Upper lobe of right lung (tissue), 1 donor: ENCODE data around the gene DNAAF8. TPM values are rescaled to one million over a fixed set of nuclear protein-coding genes. Genes with fewer than 3 reads are reported as not detected.

Source experiments
- ATAC-seq: fragments of 200-7000 bp; cut with Tn5 transposase; one replicate; pipeline ENCODE4 v1.9.1; 2020; ENCODE audit warnings: mild to moderate bottlenecking, moderate library complexity
- DNase-seq: peaks from one replicate; pipeline ENCODE4 v3.0.0-alpha.2; 2020
- H3K27ac ChIP-seq: fragments of 200-600 bp; one replicate; pipeline ENCODE4 v1.8.0; 2022
- H3K27me3 ChIP-seq: fragments of 200-600 bp; one replicate; pipeline ENCODE4 v1.8.0; 2022; ENCODE audit warnings: mild to moderate bottlenecking
- H3K36me3 ChIP-seq: fragments of 200-600 bp; one replicate; pipeline ENCODE4 v1.8.0; 2022
- H3K4me1 ChIP-seq: fragments of 200-600 bp; one replicate; pipeline ENCODE4 v1.8.0; 2022
- H3K4me3 ChIP-seq: fragments of 200-600 bp; one replicate; pipeline ENCODE4 v1.8.0; 2022; ENCODE audit warnings: mild to moderate bottlenecking
- H3K9me3 ChIP-seq: fragments of 200-600 bp; one replicate; pipeline ENCODE4 v1.8.0; 2022
- intact Hi-C: fragments of 100-400 bp; cut with DNase I; formaldehyde crosslinking; loops from one replicate; pipeline ENCODE4 v1.11.0; 2022
- total RNA-seq: library from RNA; stranded (reverse); fragmentation: NEBNext Ultra II Directional; extraction: Animal tissue kit (Norgen Biotek cat#: 25700); gene quantifications from one replicate; pipeline ENCODE4 v1.2.1, GENCODE V29; 2021
- TF ChIP-seq, protein P1 (sequence below): fragments of 200-600 bp; IDR thresholded peaks from one replicate; pipeline ENCODE4 v1.8.0; 2022; ENCODE audit warnings: antibody characterized with exemption
- donor health status: DM: no; HTN: yes; CAD: no; lungs with severe emphysema.

DNAAF8 gene
- total RNA-seq, 1 donor from 2014 or later: 0.58 TPM

- no peak for ATAC-seq
- H3K36me3 ChIP-seq: peaks cover 20% of the 10 kb centered on the region
- no peak for DNase-seq
- H3K27me3 ChIP-seq: no peaks in the 10 kb centered on the region
- no peaks in the 10 kb centered on the region for H3K9me3 ChIP-seq
- H3K4me3 ChIP-seq: no peak overlapping the region
- intact Hi-C loops: no loop called here
- no peaks in the 10 kb centered on the region for H3K4me1 ChIP-seq
- TF ChIP-seq, protein P1, sequence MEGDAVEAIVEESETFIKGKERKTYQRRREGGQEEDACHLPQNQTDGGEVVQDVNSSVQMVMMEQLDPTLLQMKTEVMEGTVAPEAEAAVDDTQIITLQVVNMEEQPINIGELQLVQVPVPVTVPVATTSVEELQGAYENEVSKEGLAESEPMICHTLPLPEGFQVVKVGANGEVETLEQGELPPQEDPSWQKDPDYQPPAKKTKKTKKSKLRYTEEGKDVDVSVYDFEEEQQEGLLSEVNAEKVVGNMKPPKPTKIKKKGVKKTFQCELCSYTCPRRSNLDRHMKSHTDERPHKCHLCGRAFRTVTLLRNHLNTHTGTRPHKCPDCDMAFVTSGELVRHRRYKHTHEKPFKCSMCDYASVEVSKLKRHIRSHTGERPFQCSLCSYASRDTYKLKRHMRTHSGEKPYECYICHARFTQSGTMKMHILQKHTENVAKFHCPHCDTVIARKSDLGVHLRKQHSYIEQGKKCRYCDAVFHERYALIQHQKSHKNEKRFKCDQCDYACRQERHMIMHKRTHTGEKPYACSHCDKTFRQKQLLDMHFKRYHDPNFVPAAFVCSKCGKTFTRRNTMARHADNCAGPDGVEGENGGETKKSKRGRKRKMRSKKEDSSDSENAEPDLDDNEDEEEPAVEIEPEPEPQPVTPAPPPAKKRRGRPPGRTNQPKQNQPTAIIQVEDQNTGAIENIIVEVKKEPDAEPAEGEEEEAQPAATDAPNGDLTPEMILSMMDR: no peak
- H3K27ac ChIP-seq: no peak overlapping the region
These were observed 12.7 kb downstream of the DNAAF8 start for GRCh38 chr16:4746991-4747574.

DNA sequence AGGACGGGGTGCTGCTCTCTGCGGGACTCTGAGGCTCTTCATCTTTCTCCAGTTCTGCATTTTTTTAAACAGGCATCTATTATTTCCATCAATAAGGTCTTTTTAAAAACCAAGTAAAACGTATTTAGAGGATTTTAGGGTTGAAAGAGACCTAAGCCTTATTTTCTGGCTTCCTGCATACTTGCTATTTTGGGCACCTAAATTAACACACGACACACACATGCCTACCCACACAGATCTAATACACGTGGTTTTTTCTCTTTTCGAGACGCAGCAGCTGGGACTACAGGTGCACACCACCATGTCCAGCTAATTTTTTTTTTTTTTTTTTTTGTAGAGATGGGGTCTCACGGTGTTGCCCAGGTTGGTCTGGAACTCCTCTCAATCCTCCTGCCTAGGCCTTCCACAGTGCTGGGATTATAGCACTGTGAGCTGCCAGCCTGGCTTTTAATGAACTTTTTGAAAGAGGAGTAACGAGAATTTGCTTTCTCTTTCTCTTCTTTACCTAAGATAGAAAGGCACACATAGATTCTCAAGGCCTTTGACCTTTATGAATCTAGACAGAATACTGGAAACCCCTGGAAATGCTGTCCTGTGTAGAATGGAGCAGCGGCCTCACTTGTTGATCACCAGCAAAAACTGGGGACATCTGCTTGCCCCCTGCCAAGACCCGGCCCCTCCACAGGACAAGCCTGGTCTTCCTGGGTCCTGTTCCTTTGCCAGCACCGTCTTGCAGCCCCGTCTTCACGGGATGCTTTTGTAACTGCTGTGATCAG lies 13.8 kb downstream of the DNAAF8 start:
- Histone ChIP-seq H3K36me3 (peaks cover 30% of the 10 kb centered on the region), H3K27ac (no peak overlapping the region), H3K4me1 (no peaks in the 10 kb centered on the region), H3K4me3 (no peak overlapping the region), H3K27me3 (no peaks in the 10 kb centered on the region), H3K9me3 (no peaks in the 10 kb centered on the region)
- TF ChIP-seq, protein P1: no peak
- ATAC-seq: no peak
- intact Hi-C loops: no loop called here
- no peak for DNase-seq

GRCh38 chr16:4748682-4749411 lies 14.5 kb downstream of the DNAAF8 start:
- H3K9me3 ChIP-seq: no peaks in the 10 kb centered on the region
- no peak overlapping the region for H3K27ac ChIP-seq
- peaks cover 37% of the 10 kb centered on the region for H3K36me3 ChIP-seq
- ATAC-seq (no peak), DNase-seq (no peak)
- intact Hi-C loops: no loop called here
- TF ChIP-seq, protein P1: no peak
- H3K4me3 ChIP-seq: no peak overlapping the region
- H3K4me1 ChIP-seq: no peaks in the 10 kb centered on the region
- H3K27me3 ChIP-seq: no peaks in the 10 kb centered on the region

- no peak for DNase-seq
These were observed 15.4 kb downstream of the DNAAF8 start for GRCh38 chr16:4749700-4750257.

GRCh38 chr16:4750896-4751295 lies 16.6 kb downstream of the DNAAF8 start:
- DNase-seq (no peak), ATAC-seq (no peak)
- H3K27me3 ChIP-seq: no peaks in the 10 kb centered on the region
- TF ChIP-seq, protein P1: no peak
- H3K4me3 ChIP-seq: no peak overlapping the region
- intact Hi-C loops: no loop called here
- no peaks in the 10 kb centered on the region for H3K9me3 ChIP-seq
- H3K27ac ChIP-seq: no peak overlapping the region
- peaks cover 53% of the 10 kb centered on the region for H3K36me3 ChIP-seq
- H3K4me1 ChIP-seq: no peaks in the 10 kb centered on the region

More at GRCh38 chr16:4749700-4750257, 15.4 kb downstream of the DNAAF8 start:
- H3K9me3 ChIP-seq: no peaks in the 10 kb centered on the region
- intact Hi-C loops: no loop called here
- no peak overlapping the region for H3K4me3 ChIP-seq
- TF ChIP-seq, protein P1: no peak
- H3K36me3 ChIP-seq: peaks cover 42% of the 10 kb centered on the region
- H3K27me3 ChIP-seq: no peaks in the 10 kb centered on the region
- no peak overlapping the region for H3K27ac ChIP-seq
- no peaks in the 10 kb centered on the region for H3K4me1 ChIP-seq
- ATAC-seq: no peak
